NCI-H1694 (cell line): ENCODE results near the gene GIGYF2.

Experiments used
- DNase-seq: peaks from one replicate; lab custom pipeline; 2025; lab: John Stamatoyannopoulos, UW

The GIGYF2 gene

DNA sequence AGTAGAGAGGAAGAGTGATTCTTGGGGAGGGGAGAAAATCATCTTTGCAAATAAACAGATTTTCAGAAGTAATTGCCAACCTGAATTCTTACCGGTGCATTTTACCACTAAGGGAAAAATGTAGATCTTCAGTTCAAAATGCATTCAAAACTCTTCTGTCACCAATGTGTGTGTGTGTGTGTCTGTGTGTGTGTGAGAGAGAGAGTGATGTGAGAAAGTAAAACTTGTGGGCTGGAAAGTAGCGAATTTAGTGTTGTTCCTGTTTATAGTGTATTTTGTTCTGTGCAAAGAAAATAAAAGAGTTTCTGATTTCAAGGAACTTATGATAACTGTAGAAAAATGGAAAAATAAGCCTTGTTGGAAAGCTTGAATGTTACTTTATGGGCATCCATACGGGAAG lies 52.2 kb downstream of the GIGYF2 start:
- no peak for DNase-seq

DNA sequence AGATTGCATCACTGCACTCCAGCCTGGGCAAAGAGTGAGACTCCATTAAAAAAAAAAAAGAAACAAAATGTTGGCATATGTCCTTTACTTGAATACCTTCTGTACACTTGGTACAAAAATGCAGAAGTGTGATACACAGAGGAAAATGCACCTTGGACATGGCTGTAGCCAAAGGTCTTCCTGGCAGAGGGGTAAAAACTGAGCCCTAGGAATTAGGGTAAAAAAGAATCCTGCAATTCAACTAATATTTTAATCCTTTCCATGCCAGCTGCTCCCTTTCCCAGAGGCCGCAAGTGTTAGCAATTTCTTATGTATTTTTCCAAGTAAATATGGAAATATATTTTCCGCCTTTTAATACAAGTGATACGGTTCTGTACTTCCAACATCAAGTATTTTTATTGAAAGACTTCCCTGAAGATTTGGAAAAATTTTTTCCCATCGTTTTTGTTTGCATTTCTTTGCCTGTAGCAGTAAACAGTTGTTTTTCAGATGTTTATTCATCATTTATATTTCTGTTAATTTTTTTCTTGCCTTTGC lies 53.1 kb downstream of the GIGYF2 start:
- DNase-seq: no peak

DNA sequence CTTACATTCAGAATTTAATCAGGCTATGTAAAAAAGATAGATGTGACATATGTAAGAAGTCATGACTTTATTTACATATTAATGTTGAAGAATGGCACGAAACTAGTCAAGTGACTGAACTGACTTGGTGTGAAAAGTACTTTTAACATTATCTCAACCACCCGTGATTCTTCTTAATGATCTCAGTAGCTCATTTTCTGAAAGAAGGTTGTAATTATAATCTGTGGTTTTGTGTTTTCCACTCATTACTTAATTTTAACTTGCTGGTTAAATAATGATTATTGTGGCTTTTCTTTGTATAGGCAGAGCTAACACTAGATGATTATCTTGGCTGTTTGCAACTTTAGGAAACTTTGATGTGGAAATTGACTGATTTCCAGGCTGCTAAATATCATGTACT lies 60.8 kb downstream of the GIGYF2 start:
- DNase-seq: no peak

DNA sequence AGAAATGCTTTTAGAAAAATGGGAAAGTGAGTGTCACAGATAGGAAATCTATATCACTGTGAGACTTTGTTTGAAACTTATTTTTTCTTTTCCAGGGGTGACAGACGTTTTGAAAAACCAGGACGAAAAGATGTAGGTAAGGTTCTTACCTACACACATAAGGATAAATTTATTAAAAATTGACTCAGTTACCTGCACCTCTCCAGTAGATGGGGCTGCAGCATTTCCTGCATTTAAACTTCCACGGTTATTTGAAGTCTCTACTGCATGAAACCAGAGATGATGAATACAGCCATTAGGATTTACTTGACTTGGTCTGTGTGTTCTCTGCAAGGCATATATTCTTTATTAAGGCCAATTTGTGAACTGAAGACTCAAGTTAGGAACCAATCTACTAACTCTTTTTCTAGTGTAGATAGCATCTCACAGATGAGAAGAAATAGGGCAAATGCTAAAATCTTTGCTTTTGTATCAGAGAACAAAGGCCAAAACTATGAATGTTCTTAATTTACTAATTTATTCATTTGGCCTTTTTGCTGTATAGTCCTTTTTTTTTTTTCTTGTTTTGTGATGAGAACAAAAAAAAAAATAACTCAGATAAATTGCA lies 64.3 kb downstream of the GIGYF2 start:
- DNase-seq: peak; percentile 35

DNA sequence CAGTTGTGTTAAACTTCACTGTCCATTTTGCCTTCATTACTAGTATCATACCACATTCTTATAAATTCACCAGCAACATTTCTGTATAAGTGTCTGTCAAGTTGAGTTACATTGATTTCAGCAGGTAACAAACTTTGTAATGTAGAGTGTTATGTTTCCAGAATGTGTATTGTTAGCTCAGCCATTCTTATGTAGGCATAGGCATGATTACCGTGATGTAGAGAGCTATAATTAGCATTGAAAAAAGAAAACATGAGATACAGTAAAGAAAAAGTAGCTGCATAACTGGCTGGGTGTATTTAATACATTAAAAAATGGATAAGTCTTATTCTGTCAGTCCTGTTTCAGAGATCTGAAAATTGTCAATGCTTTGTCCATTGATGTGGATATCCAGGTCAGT lies 70.7 kb downstream of the GIGYF2 start:
- DNase-seq: no peak

DNA sequence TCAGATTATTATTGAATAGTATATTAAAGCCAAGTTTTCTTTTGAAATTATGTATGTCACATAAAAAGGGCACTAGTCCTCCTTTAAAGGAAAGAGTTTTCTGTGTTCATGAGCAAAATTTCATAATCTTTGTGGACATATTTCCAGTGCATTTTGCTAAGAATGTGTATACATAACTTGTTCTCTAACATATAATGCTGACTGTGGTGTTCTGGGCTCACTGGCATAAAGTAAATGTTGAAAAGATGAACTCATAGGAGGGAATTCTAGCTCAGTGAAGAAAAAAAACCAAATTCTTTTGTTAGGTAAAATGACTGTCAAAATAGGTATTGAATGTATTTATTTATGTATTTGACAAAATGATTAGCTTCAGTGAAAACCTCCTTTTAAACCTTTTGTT lies 73.1 kb downstream of the GIGYF2 start:
- DNase-seq: no peak

DNA sequence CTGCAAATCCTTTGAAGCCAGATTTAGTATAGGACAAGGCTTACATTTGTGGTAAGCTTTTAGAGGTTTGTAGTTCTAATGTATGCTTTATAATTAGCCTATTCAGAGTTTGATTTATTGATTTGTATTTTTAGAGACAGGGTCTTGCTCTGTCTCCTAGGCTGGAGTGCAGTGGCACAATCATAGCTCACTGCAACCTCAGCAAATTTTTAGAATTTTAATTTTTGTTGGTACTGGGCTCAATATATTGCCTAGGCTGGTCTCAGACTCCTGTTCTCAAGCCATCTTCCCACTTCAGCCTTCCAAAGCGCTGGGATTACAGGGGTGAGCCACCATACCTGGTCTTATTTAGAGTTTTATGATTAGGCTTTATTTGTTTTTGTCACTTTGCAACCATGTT lies 74.7 kb downstream of the GIGYF2 start:
- DNase-seq: no peak

DNA sequence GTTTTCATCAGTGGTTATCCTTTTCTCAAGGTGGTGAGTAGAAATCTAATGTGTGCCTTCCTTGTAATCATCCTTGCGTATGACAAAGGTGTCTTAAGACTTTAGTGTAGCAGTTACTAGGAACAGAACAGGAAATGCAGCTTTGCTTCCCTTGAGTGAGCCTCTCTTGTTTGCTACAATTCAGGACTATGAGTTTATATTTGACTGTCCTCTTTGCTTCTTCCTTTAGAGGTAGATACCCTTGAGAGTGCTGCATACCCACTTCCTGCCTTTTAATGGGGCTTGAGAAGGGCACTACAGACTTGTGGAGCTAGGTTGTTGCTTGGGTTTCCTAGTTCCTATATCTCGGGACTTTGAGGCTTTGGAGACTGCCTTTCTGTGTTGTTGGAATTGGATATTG lies 75.4 kb downstream of the GIGYF2 start:
- no peak for DNase-seq

DNA sequence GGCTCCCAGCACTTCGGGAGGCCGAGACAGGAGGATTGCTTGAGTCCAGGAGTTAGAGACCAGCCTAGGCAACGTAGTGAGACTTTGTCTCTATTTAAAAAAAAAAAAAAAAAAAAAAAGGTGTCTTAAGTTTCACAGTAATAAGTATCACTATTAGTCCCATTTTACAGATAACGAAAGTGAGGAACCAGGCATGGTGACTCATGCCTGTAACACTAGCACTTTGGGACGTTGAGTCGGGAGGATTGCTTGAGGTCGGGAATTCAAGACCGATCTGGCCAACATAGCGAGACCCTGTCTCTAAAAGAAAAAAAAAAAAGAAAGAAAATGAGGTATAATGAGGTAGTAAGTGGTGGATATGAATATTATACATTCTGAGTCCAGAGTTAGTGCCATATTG lies 76.7 kb downstream of the GIGYF2 start:
- DNase-seq: no peak

DNA sequence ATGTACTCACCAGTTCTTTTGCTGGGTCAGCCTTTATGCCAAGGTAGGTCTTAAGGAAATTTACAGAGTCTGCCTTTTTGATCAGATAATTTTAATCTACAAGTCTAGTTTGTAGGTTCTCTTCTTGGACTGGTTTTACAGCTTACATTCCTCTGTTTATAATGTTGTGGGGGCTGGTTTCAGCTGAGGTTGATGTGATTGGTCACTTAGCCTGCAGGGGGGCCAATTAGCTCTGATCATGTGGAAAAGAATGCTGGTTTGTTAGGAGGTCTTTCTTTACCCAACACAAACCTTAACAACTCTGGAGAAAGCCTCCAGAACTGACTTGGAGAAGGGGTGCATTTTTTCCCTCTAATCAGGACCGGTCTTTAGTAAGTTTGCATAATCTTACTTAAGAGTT lies 79.3 kb downstream of the GIGYF2 start, which contains the start of gene KCNJ13:
Gene KCNJ13, minus strand, starts transcription at position 131 of the 400 bp plus-strand sequence. CDS start 5,203 bp downstream, outside the sequence.
- no peak for DNase-seq

DNA sequence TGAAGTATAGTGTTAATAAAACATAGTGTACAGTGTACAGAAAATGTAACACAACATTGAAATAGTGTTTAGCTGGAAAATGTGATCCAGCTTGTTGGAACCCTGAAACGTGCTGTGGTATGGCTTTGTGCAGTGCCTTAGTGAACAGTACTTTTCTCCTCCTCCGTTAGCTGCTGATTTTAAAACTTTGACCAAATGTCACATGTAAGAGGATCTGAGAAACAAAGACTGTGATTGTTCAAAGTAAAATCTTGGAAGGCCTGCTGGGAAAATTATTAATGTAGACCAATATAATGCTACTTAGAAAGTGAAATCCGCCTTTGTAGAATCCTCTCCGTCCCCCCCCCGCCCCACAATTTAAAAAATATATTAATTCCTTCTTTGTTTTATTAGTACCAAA lies 80.1 kb downstream of the GIGYF2 start:
- DNase-seq: no peak

DNA sequence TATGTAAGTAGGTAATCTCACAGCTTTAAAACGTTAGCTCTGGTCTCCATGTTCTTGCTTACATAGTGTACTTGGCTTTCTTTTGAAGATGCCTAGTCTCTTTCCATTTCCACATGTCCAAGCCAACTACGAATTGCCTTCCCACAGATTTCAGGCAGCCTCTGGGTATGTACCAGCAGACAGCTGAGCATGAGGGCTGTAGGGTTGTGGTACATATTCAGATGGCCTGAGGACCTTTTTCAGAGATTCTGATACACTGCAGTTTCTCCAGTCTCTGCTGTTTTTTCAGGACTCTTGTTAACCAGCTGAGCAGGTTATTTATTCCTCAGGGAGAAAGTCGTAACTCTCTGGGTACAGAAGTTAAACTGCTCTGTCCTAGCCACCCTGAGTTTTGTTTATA lies 82.3 kb downstream of the GIGYF2 start:
- no peak for DNase-seq

DNA sequence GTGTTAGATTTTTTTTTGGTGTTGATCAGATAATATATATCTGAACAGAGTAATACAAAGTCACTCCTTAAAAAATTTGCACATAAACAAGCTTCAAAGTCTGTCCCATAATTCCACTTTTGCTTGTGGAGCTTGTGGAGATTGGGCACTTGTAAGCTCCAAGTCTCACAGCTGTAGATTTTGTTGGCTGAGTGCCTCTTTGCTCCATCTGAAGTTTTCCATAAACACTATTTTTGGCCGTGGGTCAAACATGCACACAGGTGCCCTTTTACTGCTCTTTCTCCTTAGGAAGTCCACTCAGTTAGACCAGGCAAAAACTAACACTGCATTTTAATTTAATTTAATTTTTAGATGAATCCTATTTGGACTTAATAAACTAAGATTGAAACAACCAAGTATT lies 82.8 kb downstream of the GIGYF2 start:
- no peak for DNase-seq

DNA sequence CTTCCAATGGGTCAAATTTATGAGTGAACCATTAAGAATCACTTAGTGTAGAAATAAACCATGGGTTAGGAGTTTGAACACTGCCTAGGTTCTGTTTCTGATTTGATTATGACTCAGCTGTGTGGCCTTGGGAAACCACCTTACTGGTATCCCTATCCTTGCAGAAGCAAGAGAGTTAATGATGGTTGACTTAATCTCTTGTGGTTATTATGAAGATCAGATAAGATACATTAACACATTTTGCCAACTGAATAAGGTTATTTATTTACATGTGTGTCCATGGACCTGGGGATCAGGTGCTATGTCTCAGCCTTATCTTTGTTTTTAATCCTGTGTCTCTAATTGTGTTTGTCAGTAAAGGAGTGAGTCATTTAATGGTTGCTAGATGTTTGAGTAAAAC lies 84.6 kb downstream of the GIGYF2 start:
- DNase-seq: no peak

DNA sequence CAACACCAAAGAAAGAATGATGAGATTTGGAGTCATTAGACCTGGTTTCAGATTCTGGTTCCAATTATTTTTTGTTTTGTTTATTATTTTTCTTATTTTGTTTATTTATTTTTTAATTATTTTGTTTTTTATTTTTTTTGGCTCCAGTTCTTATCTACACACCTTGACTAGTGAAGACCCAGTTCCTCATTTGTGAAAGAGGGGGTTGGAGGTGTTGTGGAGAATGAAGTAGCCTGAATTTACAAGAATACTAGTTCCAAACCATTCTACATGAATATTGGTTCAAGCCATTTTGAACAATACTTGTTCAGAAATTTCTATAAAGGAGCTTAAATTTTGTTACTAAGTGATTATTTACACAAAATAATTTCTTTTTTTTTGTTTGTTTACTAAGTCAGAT lies 86.1 kb downstream of the GIGYF2 start:
- no peak for DNase-seq

DNA sequence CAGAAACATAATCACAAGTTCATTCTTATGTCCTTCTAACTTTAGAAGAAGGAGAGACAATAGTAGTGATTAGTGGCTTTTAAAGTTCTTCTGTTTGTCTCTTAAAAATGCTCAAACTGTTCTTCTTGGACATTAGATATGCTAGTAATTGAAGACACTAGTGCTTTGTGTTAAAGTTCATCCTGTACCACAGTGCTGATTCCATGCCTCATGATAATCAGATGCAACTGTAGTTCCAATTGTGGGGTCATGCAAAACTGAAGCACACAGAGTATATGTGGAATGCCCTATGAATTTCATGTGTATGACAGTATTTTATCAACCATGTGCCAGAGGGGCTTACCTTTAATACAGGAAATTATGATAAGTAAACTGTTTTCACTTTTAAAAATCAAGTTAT lies 90.7 kb downstream of the GIGYF2 start:
- DNase-seq: no peak

DNA sequence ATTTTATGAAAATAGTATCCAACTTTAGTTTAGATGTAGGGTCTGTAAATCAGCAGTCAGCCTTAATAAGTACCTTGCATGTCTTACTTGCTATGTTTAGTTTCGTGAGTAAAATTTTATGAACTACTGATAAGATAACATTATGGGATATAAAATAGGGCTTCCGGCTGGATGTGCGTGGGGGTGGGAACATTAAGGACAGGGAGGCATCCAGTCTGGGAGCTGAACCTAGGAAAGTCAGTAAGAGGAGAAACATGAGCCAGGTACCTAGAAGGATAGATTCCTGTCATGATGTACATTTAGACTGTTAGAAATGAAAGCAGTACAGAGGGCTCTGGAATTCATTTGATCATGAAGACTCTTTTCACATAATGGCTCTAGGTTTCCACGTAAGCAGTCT lies 92.0 kb downstream of the GIGYF2 start:
- no peak for DNase-seq

DNA sequence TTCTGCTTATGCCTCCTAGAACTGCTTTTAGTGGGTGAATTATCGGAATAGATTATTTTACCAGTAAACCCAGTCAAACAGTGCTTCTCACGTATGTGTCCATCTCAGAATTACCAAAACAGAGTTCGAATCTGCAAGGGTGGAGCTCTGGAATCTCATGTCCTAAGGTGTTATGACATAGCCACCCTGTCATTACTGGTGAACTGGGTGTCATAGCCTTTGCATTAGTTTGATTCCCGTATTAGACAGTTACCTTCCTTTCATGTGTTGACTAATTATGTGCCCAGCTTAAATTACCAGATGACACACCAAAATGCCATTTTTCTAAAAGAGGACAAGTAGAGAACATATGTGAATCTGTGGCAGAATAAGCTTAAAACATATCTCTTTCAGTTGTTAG lies 94.4 kb downstream of the GIGYF2 start:
- no peak for DNase-seq

DNA sequence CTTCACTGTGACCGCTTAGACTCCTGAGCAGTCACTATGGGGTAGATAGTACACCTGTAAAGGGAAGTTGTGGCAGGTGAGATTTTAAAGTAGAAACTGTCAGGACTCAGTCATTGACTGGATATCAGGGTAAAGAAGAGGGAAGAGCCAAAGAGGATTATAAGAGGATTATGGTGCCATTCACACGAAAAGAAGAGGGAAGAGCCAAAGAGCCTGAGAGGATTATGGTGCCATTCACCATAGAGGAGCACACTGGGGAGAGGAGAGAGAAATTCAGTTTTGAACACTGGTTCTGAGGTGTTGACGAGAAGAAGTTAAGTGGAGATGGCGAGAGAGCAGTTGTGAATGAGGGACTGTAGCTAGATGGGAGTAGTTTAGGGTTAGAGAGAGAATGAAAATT lies 96.1 kb downstream of the GIGYF2 start:
- no peak for DNase-seq

DNA sequence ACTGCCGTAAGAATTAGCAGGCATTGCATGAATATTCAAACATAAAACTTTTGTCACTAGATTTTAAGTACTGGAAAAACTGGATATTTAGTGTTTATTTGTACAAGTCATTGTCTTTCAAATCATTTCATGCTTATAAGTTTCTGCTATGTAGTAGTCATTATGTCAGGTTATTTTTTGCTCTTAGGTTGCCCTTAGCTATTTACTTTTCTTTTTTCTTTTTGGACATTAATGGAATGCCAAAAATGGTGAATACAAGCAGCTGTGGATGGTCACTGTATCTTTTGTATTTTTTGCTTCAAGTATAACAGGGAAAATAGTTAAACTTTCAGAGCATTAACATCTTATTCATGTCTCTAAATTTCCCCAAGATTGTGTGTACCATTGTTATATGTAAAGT lies 97.8 kb downstream of the GIGYF2 start:
- no peak for DNase-seq

DNA sequence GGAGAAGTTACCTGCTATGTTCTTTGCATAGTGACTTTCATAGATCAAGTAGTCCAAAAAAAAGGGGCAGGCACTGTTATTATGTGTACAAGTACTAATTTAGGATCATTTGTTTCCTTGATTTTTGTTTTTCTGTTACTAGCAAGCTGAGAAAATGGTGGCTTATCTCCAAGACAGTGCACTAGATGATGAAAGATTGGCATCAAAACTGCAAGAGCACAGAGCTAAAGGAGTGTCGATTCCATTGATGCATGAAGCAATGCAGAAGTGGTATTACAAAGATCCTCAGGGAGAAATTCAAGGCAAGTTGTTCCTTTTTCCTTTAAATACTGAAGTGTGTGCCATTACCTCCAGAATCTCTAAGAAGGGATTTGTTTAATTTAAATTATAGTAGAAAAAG lies 98.8 kb downstream of the GIGYF2 start:
- no peak for DNase-seq

DNA sequence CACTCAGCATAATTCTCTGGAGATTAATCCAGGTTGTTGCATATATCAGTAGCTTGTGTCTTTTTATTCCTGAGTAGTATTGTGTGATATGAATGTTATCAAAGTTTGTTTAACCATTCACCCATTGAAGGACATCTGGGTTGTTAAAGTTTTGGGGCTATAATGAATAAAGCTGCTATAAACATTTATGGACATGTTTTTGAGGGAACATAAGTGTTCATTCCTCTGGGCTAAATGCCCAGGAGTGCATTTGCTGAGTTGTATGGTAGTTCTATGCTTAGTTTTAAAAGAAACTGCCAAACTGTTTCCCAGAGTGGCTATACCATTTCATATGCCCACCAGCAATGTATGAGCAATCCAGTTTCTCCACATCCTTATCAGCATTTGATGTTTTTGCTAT lies 101.1 kb downstream of the GIGYF2 start:
- DNase-seq: no peak

DNA sequence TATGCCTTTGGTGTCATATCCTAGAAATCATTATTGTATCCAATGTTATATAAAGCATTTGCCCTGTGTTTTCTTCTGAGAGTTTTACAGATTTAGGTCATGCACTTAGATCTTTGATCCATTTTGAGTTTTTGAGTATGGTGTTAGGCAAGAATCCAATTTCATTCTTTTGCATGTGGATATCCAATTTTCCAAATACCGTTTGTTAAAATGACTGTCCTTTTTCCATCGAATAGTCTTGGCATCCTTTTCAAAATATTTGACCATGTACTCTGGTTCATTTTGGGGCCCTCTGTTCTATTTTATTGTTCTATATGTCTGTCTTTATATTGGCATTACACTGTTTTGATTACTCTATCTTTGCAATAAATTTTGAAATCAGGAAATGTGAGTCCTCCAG lies 103.0 kb downstream of the GIGYF2 start:
- no peak for DNase-seq

DNA sequence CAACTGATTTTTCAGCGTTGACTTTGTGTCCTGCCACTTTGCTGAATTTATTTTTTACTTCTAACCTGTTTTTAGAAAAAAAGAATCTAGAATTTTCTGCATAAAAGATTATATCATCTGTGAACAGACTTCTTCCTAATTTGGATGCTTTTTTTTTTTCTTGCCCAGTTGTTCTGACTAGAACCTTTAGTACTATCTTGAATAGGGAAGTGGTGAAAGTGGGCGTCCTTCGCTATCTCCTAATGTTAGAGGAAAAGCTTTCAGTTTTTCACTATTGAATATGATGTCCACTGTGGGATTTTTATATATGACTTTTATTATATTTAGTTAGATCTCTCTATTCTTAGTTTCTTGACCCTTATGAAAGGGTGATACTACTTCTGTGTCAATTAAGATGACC lies 105.0 kb downstream of the GIGYF2 start:
- no peak for DNase-seq
